ENCODE results near the gene COL27A1. TPM values are rescaled to one million over a fixed set of nuclear protein-coding genes. Genes with fewer than 3 reads are reported as not detected.

The COL27A1 gene
- total RNA-seq, 2 experiments from 2014 or later, result 7.0 to 10.6 TPM

- no peaks in the 10 kb centered on the region for H3K36me3 Mint-ChIP-seq (ENCODE audit: low read depth)
- H3K4me3 Mint-ChIP-seq, result no peak overlapping the region
- no peaks in the 10 kb centered on the region for H3K27me3 Mint-ChIP-seq (ENCODE audit: low read depth)
- DNase-seq, result no peak
- peaks cover 1% of the 10 kb centered on the region for H3K9me3 Mint-ChIP-seq
- intact Hi-C loops (cut with micrococcal nuclease), result no loop called here
- CTCF ChIA-PET, result interaction anchor here (2.8 kb wide), 1 partner anchor 11 kb away, joined by 12 read pairs; no protein-coding TSS in a partner anchor
- no peak overlapping the region for H3K27ac Mint-ChIP-seq
- no peaks in the 10 kb centered on the region for H3K4me1 Mint-ChIP-seq (ENCODE audit: low read depth)
Measured at GRCh38 chr9:114278881-114279570, 123.7 kb downstream of the COL27A1 start.

DNA sequence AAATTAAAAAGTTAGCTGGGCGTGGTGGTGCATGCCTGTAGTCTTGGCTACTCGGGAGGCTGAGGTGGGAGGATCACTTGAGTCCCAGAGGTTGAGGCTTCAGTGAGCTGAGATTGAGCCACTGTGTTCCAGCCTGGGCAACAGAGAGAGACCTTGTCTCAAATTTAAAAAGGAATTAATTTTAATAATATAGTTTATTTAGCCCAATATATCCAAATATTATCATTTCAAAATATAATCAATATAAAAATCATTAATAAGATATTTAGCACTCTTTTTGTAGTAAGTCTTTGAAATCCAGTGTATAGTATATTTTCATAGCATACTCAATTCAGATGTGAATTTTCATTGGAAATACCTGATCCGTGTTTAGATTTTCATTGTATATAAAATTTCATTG is 124.4 kb downstream of the COL27A1 start:
- no peak overlapping the region for H3K4me3 Mint-ChIP-seq
- peaks cover 1% of the 10 kb centered on the region for H3K9me3 Mint-ChIP-seq
- CTCF ChIA-PET, result interaction anchor here (2.8 kb wide), 1 partner anchor 11 kb away, joined by 12 read pairs; no protein-coding TSS in a partner anchor
- intact Hi-C loops (cut with micrococcal nuclease), result no loop called here
- no peaks in the 10 kb centered on the region for H3K4me1 Mint-ChIP-seq (ENCODE audit: low read depth)
- no peak overlapping the region for H3K27ac Mint-ChIP-seq
- no peaks in the 10 kb centered on the region for H3K36me3 Mint-ChIP-seq (ENCODE audit: low read depth)
- DNase-seq, result no peak
- H3K27me3 Mint-ChIP-seq (ENCODE audit: low read depth), result no peaks in the 10 kb centered on the region

GRCh38 chr9:114280636-114281472 is 125.5 kb downstream of the COL27A1 start:
- Mint-ChIP-seq H3K27ac (no peak overlapping the region), H3K27me3 (ENCODE audit: low read depth) (no peaks in the 10 kb centered on the region), H3K4me1 (ENCODE audit: low read depth) (no peaks in the 10 kb centered on the region), H3K36me3 (ENCODE audit: low read depth) (no peaks in the 10 kb centered on the region), H3K9me3 (peaks cover 1% of the 10 kb centered on the region), H3K4me3 (no peak overlapping the region)
- intact Hi-C loops (cut with micrococcal nuclease), result no loop called here
- CTCF ChIA-PET, result interaction anchor here (2.8 kb wide), 1 partner anchor 10 kb away, joined by 12 read pairs; no protein-coding TSS in a partner anchor
- no peak for DNase-seq

DNA sequence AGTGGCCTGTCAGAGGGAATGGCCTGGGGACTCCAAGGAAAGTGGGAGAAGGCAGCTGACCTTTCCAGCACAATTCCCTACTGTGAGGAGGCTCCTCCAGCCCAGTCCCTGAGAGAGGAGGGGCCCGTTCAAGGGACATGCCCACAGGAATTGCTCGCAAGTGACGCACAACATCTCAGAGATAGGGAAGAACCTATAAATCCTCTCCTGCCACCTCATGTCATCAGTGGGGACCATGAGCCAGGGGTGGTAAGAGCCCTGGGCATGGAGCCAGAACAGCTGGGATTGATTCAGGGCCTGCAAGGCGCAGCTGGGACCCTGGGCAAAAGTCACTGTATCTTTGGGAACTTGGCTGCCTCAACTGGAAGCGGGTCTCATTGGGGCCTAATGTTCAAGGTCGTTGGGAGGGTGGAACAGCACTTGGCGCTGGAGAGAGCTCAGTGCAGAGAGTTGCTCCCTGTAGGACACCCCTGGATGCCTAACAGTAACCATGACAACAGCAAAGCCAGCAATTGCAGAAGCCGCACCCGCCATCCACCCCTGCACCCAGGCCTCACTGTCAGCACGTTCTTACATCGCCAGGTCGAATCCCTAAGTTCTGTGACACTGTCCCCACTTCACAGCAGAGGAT is 126.3 kb downstream of the COL27A1 start:
- Mint-ChIP-seq H3K27ac (no peak overlapping the region), H3K9me3 (peaks cover 1% of the 10 kb centered on the region), H3K4me1 (ENCODE audit: low read depth) (no peaks in the 10 kb centered on the region), H3K27me3 (ENCODE audit: low read depth) (no peaks in the 10 kb centered on the region), H3K4me3 (no peak overlapping the region), H3K36me3 (ENCODE audit: low read depth) (no peaks in the 10 kb centered on the region)
- intact Hi-C loops (cut with micrococcal nuclease), result no loop called here
- CTCF ChIA-PET, result interaction anchor here (2.8 kb wide), 1 partner anchor 9 kb away, joined by 12 read pairs; no protein-coding TSS in a partner anchor
- DNase-seq, result no peak

DNA sequence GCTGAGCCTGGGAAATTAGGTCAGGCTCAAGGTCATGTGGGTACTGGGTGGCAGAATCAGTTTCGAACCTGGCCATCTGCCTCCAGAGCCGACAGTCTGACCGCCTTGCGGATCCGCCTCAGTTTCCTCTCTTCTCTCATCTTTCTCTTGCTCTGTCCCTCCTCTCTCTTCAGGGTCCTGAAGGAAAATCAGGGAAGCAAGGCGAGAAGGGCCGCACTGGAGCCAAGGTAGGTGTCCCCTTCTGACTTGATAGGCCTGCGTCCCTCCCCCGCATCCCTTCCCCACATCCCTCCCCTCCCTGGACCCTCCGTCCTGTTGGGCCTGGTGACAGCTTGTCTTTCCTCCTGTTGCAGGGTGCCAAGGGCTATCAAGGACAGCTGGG is 126.8 kb downstream of the COL27A1 start:
- no peak overlapping the region for H3K4me3 Mint-ChIP-seq
- H3K9me3 Mint-ChIP-seq, result peaks cover 1% of the 10 kb centered on the region
- no peak overlapping the region for H3K27ac Mint-ChIP-seq
- intact Hi-C loops (cut with micrococcal nuclease), result no loop called here
- H3K36me3 Mint-ChIP-seq (ENCODE audit: low read depth), result no peaks in the 10 kb centered on the region
- H3K27me3 Mint-ChIP-seq (ENCODE audit: low read depth), result no peaks in the 10 kb centered on the region
- CTCF ChIA-PET, result no interaction called here
- no peaks in the 10 kb centered on the region for H3K4me1 Mint-ChIP-seq (ENCODE audit: low read depth)
- DNase-seq, result no peak

GRCh38 chr9:114282507-114282906 is 127.2 kb downstream of the COL27A1 start:
- CTCF ChIA-PET, result no interaction called here
- Mint-ChIP-seq H3K4me3 (no peak overlapping the region), H3K27me3 (ENCODE audit: low read depth) (no peaks in the 10 kb centered on the region)

DNA sequence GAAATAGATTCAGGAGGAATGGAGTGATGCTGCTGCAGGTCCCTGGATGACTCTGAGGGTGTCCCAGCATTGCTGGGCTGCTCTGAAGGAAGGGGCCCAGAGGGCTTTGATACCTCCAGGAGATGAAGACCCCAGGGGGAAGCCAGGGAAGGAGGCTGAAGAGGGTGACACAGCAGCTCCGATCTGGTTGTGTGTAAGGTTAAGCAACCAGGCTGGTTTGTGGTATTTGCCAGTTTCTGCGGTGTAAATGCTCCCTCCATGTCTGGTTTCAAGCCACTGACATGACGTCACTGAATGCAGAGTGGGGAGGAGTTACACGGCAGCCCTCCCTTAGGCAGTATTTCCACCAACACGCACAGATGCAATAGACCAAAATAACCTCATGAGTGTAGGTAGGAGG is 127.6 kb downstream of the COL27A1 start:
- H3K4me3 Mint-ChIP-seq, result no peak overlapping the region
- CTCF ChIA-PET, result no interaction called here
- no peaks in the 10 kb centered on the region for H3K27me3 Mint-ChIP-seq (ENCODE audit: low read depth)
- H3K27ac Mint-ChIP-seq, result no peak overlapping the region
- peak; percentile 11 for DNase-seq
- intact Hi-C loops (cut with micrococcal nuclease), result no loop called here
- H3K9me3 Mint-ChIP-seq, result peaks cover 1% of the 10 kb centered on the region
- H3K4me1 Mint-ChIP-seq (ENCODE audit: low read depth), result no peaks in the 10 kb centered on the region
- no peaks in the 10 kb centered on the region for H3K36me3 Mint-ChIP-seq (ENCODE audit: low read depth)

More at GRCh38 chr9:114282507-114282906, 127.2 kb downstream of the COL27A1 start:
- Mint-ChIP-seq H3K4me1 (ENCODE audit: low read depth) (no peaks in the 10 kb centered on the region), H3K27ac (no peak overlapping the region), H3K36me3 (ENCODE audit: low read depth) (no peaks in the 10 kb centered on the region), H3K9me3 (peaks cover 1% of the 10 kb centered on the region)
- no peak for DNase-seq
- intact Hi-C loops (cut with micrococcal nuclease), result no loop called here

- no peaks in the 10 kb centered on the region for H3K9me3 Mint-ChIP-seq
- H3K36me3 Mint-ChIP-seq (ENCODE audit: low read depth), result no peaks in the 10 kb centered on the region
- no peak for DNase-seq
- CTCF ChIA-PET, result no interaction called here
- no peaks in the 10 kb centered on the region for H3K4me1 Mint-ChIP-seq (ENCODE audit: low read depth)
- intact Hi-C loops (cut with micrococcal nuclease), result no loop called here
- H3K4me3 Mint-ChIP-seq, result no peak overlapping the region
- no peaks in the 10 kb centered on the region for H3K27me3 Mint-ChIP-seq (ENCODE audit: low read depth)
- H3K27ac Mint-ChIP-seq, result no peak overlapping the region
Measured at GRCh38 chr9:114283551-114284111, 128.3 kb downstream of the COL27A1 start.

- no peaks in the 10 kb centered on the region for H3K4me1 Mint-ChIP-seq (ENCODE audit: low read depth)
- intact Hi-C loops (cut with micrococcal nuclease), result no loop called here
- no peak for DNase-seq
- no peak overlapping the region for H3K4me3 Mint-ChIP-seq
- CTCF ChIA-PET, result no interaction called here
- no peaks in the 10 kb centered on the region for H3K27me3 Mint-ChIP-seq (ENCODE audit: low read depth)
- no peaks in the 10 kb centered on the region for H3K36me3 Mint-ChIP-seq (ENCODE audit: low read depth)
- no peaks in the 10 kb centered on the region for H3K9me3 Mint-ChIP-seq
- no peak overlapping the region for H3K27ac Mint-ChIP-seq
Measured at GRCh38 chr9:114284316-114285060, 129.2 kb downstream of the COL27A1 start.

DNA sequence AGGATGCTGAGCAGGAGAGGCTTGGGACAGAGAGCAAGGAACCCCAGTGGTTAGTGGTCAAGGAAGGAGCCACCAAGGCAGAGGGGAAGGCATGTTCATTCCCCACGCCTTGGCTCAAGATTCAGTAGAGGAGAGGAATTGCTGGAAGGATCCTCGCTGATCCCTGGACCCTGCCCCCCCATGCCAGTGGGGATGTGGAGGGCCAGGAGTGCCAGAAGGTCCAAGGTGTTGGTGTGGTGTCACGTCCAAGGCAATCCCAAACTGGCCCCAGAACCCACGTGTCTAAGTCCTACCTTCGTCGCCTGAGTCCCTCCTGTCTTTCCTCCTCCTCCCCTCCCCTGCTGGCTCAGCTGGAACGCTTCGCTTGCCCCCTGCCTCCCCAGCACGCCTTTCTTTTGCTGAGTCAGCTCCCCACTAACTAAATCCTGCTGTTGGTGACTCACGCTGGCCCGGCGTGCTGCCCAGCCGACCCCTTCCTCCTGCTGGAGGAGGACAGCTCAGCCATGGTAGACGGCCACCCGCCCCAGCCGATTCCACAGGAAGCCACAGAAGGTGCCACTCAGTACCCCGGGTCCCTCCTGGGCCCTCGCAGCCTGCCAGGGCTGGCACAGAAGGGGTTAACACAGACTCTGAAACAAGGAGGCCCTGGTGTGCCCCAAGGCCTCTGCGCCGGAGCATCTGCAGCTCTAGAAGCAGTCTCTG is 130.0 kb downstream of the COL27A1 start:
- Mint-ChIP-seq H3K4me3 (no peak overlapping the region), H3K27ac (no peak overlapping the region), H3K27me3 (ENCODE audit: low read depth) (no peaks in the 10 kb centered on the region), H3K36me3 (ENCODE audit: low read depth) (no peaks in the 10 kb centered on the region), H3K4me1 (ENCODE audit: low read depth) (no peaks in the 10 kb centered on the region), H3K9me3 (no peaks in the 10 kb centered on the region)
- CTCF ChIA-PET, result interaction anchor here (0.7 to 0.8 kb wide), 2 partner anchors 177 to 178 kb away, joined by 3 read pairs; no protein-coding TSS in a partner anchor
- no peak for DNase-seq
- intact Hi-C loops (cut with micrococcal nuclease), result no loop called here

GRCh38 chr9:114286146-114286679 is 130.9 kb downstream of the COL27A1 start:
- peaks cover 2% of the 10 kb centered on the region for H3K27me3 Mint-ChIP-seq (ENCODE audit: low read depth)
- intact Hi-C loops (cut with micrococcal nuclease), result no loop called here
- H3K9me3 Mint-ChIP-seq, result no peaks in the 10 kb centered on the region
- no peak overlapping the region for H3K27ac Mint-ChIP-seq
- CTCF ChIA-PET, result interaction anchor here (0.6 to 1.1 kb wide), 3 partner anchors 165 to 182 kb away, joined by 3 read pairs; no protein-coding TSS in a partner anchor
- peaks cover 2% of the 10 kb centered on the region for H3K4me1 Mint-ChIP-seq (ENCODE audit: low read depth)
- peaks cover 4% of the 10 kb centered on the region for H3K36me3 Mint-ChIP-seq (ENCODE audit: low read depth)
- H3K4me3 Mint-ChIP-seq, result no peak overlapping the region
- no peak for DNase-seq

Measured in activated naive CD4-positive, alpha-beta T cell treated with anti-CD3 and anti-CD28 coated beads for 36 hours (primary cell).